ENCODE measurements around the gene DOCK8.

The DOCK8 gene

DNA sequence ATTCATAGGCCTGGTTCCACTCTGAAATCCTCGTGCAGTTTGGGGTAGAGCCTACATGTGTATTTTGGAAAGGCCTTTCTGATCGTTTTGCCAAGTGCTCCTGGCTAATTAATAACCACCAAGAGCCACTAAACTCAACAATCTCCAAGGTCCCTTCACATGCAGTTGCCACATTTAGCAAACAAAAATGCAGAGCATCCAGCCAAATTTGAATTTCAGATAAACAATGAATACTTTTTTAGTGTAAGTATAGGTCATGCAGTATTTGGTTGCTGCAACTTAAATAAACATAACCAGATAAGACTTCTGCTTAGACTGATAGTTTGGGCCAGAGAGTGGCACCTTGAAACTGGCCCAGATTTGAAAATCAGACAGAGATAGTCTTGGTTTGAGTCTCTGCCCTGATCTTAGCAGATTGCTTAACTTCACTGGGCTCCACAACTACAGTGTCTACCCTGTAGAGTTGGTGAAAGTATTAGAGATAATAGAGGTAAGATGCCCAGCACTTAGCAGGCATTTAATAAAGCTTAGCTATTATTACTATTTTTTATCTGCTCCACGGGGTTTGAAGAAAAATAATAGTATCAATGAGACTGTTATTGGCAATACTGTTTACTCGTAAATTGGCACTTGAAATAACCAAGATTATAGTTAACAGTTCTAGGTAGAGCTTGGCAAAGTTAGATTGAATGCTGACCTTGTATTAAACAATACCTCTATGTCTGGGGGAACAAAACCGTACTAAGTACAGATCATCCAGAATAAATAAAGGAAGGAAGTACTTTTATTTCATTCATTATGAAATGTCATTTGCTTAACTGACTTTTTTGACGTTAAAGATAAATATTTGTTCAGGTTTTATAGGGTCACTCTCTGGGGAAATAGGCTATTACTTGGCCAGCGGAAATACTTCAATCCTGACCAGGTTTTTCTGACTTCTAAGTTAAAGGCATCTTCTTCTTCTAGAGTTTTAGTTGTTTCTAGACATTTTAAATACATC lies 274.8 kb downstream of the DOCK8 start:
- H3K4me3 ChIP-seq (IDR thresholded peaks at IDR 0.05; ENCODE audit: insufficient read depth, low read depth, low read length): no peak overlapping the region
- no peaks in the 10 kb centered on the region for H3K36me3 ChIP-seq (ENCODE audit: insufficient read depth)
- no peak overlapping the region for H3K27ac ChIP-seq
- no peaks in the 10 kb centered on the region for H3K27me3 ChIP-seq (ENCODE audit: insufficient read depth, low read depth)
- H3K4me2 ChIP-seq: no peak overlapping the region
- no peaks in the 10 kb centered on the region for H4K20me1 ChIP-seq (ENCODE audit: insufficient read depth)
- no peak overlapping the region for H3K9ac ChIP-seq
- no peaks in the 10 kb centered on the region for H3K4me1 ChIP-seq (ENCODE audit: low read depth, poor library complexity, severe bottlenecking)
- H3K79me2 ChIP-seq (ENCODE audit: insufficient read depth, low read depth): no peaks in the 10 kb centered on the region
- TF ChIP-seq, protein P1, sequence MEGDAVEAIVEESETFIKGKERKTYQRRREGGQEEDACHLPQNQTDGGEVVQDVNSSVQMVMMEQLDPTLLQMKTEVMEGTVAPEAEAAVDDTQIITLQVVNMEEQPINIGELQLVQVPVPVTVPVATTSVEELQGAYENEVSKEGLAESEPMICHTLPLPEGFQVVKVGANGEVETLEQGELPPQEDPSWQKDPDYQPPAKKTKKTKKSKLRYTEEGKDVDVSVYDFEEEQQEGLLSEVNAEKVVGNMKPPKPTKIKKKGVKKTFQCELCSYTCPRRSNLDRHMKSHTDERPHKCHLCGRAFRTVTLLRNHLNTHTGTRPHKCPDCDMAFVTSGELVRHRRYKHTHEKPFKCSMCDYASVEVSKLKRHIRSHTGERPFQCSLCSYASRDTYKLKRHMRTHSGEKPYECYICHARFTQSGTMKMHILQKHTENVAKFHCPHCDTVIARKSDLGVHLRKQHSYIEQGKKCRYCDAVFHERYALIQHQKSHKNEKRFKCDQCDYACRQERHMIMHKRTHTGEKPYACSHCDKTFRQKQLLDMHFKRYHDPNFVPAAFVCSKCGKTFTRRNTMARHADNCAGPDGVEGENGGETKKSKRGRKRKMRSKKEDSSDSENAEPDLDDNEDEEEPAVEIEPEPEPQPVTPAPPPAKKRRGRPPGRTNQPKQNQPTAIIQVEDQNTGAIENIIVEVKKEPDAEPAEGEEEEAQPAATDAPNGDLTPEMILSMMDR (conservative IDR thresholded peaks at IDR 0.05; ENCODE audit: low read depth, low read length): no peak
- no peak overlapping the region for H2AFZ ChIP-seq (ENCODE audit: low read depth)

DNA sequence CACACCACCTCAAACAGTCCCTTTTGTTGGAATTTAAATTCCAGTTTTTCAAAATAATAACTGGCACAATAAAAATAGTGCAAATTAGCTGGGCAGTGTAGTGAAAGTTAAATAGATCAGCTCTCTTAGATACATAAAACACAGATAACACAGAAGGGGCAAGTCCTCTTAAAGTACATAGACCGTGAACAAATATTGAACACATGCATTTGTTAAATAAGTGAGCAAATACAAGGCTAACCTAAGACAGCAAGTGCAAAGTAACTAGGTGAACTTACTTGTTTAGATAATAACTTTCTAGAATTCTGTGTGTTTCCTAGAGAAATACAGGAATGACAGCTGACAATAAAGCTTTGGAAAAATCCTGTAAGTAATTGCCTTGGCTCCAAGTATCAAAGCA lies 280.1 kb downstream of the DOCK8 start:
- Histone ChIP-seq H3K79me2 (ENCODE audit: insufficient read depth, low read depth) (no peaks in the 10 kb centered on the region), H4K20me1 (ENCODE audit: insufficient read depth) (no peaks in the 10 kb centered on the region), H3K27ac (no peak overlapping the region), H2AFZ (ENCODE audit: low read depth) (no peak overlapping the region), H3K4me2 (no peak overlapping the region), H3K4me3 (IDR thresholded peaks at IDR 0.05; ENCODE audit: insufficient read depth, low read depth, low read length) (no peak overlapping the region), H3K4me1 (ENCODE audit: low read depth, poor library complexity, severe bottlenecking) (no peaks in the 10 kb centered on the region), H3K27me3 (ENCODE audit: insufficient read depth, low read depth) (no peaks in the 10 kb centered on the region), H3K36me3 (ENCODE audit: insufficient read depth) (no peaks in the 10 kb centered on the region), H3K9ac (no peak overlapping the region)
- TF ChIP-seq, protein P1 (conservative IDR thresholded peaks at IDR 0.05; ENCODE audit: low read depth, low read length): no peak

DNA sequence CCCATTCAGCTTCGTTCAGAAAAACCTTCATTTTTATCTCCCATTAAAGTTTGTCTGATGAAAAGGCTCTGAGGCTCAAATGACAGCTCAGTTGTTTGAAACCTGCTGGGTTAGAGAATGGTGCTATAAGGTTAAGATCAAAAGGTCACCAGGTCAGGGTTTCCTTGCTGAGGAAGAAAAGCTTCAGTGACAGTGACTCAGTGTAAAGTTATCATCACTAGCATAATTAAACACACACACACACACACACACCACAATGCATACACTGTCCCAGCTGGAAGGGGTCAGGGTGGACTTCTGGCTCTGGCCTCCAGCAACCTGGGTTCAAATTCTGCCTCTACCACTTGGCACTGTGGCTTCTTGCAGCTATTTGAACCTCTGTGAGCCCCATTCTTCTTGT lies 281.1 kb downstream of the DOCK8 start:
- Histone ChIP-seq H2AFZ (ENCODE audit: low read depth) (no peak overlapping the region), H3K4me2 (no peak overlapping the region), H3K79me2 (ENCODE audit: insufficient read depth, low read depth) (no peaks in the 10 kb centered on the region), H3K4me3 (IDR thresholded peaks at IDR 0.05; ENCODE audit: insufficient read depth, low read depth, low read length) (no peak overlapping the region), H3K27me3 (ENCODE audit: insufficient read depth, low read depth) (no peaks in the 10 kb centered on the region), H3K9ac (no peak overlapping the region), H4K20me1 (ENCODE audit: insufficient read depth) (no peaks in the 10 kb centered on the region), H3K27ac (no peak overlapping the region), H3K36me3 (ENCODE audit: insufficient read depth) (no peaks in the 10 kb centered on the region), H3K4me1 (ENCODE audit: low read depth, poor library complexity, severe bottlenecking) (no peaks in the 10 kb centered on the region)
- TF ChIP-seq, protein P1 (conservative IDR thresholded peaks at IDR 0.05; ENCODE audit: low read depth, low read length): no peak

DNA sequence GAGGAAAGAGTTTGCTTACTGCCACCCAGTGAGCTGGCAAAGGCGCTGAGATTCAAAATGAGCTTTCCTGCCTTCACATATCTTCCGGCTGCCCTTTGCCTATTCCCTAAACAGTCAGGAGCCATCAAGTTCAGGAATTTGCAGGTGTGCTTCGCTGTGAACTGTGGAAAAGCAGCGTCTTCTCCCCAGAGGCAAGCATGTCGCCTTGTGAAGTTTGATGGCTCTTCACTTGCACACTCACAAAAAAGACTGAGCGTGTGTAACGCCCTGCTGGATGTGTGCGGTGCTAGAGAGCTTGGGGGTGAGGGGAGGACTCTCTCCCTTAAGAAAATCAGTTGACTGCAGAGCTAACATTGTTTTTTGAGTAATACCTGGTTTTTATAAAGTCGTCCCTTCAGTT lies 288.7 kb downstream of the DOCK8 start:
- Histone ChIP-seq H3K27ac (peak overlapping the region; percentile 80), H3K36me3 (ENCODE audit: insufficient read depth) (no peaks in the 10 kb centered on the region), H3K79me2 (ENCODE audit: insufficient read depth, low read depth) (no peaks in the 10 kb centered on the region), H3K4me1 (ENCODE audit: low read depth, poor library complexity, severe bottlenecking) (peaks cover 26% of the 10 kb centered on the region), H4K20me1 (ENCODE audit: insufficient read depth) (no peaks in the 10 kb centered on the region), H3K4me2 (peak overlapping the region; percentile 56), H3K9ac (peak overlapping the region; percentile 56; the same call in 1 of the 2 replicates), H3K4me3 (IDR thresholded peaks at IDR 0.05; ENCODE audit: insufficient read depth, low read depth, low read length) (no peak overlapping the region), H3K27me3 (ENCODE audit: insufficient read depth, low read depth) (no peaks in the 10 kb centered on the region), H2AFZ (ENCODE audit: low read depth) (peak overlapping the region; percentile 98)
- TF ChIP-seq, protein P1 (conservative IDR thresholded peaks at IDR 0.05; ENCODE audit: low read depth, low read length): no peak
